ENCODE results near the gene DDX53.

DDX53 gene

DNA sequence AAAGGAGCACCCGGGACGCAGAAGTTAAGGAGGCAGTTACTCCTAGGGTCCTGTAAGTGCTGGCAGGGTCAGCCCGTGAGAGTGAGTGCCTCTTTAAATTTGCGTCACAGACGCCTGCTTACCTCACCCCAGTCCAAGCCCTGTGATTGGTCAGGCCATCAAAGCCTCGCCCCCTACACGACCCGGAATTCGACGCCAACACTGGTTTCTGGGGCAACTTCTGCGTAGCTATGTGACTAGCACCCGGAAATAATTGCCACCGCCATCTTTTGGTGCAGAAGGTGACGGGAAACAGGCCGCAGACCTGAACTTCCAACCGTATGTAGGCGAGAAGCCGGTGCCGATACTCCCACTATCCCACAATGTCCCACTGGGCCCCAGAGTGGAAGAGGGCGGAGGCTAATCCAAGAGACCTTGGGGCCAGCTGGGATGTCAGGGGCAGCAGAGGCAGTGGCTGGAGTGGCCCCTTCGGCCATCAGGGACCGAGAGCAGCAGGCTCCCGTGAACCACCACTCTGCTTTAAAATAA is at the start of gene DDX53:
DDX53 (plus strand) TSS at position 265 of the 528 bp plus-strand sequence; CDS start at position 363, 98 bp downstream.
- no peak for DNase-seq

GRCh38 chrX:22950269-22951266 is 49.2 kb upstream of the DDX53 start:
- DNase-seq, result no peak

- DNase-seq, result no peak
These were observed 47.8 kb upstream of the DDX53 start for GRCh38 chrX:22952010-22952409.

DNA sequence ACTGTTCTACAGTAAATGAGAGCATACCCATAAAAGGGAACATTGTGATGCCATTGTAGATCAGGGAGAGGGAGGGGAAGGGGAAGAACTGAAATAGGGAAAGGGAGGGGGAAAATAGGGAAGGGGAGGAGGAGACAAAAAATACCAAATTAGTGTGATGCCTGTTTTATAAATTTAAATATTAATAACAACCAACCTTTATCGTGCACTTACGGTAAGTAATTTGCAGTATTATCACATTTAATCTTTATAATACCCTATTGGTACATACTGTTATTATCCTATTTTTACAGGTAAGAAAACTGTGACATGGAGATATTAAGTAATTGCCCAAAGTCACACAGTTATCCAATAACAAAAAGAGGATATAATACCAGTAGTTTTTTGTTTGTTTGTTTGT is 41.5 kb upstream of the DDX53 start:
- DNase-seq, result no peak

DNA sequence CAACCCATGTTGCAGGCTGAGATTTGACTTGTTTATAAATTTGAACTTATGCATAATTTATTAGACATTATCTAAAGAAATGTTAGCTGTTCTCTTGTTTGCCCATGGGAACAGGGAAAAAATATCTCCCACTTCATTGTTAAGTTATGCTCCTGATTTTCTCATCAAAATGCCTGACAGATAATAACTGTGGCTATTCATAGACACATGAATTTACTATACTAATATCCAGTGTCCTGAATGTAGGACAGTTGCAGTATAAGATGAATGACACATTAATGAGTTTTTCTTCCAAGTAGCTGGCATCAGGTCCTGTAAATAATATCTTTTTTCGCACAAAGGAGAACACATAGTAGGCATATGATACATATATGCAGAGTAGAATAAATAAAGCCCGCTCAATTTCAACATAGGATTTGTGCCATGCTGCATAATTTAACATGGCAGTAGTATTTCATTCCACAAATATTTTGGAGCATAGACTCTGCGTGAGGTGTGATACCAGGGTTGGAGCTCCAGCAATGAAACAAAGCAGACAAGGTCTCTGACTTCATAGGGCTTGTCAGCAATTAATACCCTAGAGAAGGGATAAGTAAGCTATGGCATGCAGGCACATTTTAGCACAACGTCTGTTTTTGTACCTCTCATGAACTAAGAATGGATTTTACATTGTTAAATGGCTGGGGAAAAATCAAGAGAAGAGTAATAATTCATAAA is 40.4 kb upstream of the DDX53 start:
- no peak for DNase-seq

DNA sequence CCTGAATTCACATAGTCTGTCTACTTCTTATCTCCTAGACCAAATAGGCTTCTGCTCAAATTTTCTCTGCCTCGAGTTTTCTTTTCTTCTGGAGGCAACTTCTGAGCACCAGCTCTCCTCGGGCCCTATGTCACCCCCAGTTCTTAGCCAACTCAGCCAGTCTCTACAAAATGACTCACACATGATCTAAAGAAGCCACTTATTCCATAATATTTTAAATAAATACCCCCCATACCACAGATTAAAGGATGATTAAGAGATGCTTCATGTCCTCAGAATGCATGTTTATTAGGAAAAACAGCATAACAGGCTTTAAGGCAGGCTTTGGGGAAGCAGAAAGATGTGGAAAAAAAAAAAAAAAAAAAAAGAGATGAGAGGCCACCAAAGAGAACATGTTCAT is 36.6 kb upstream of the DDX53 start:
- DNase-seq, result no peak

- no peak for DNase-seq
These were observed 31.3 kb upstream of the DDX53 start for GRCh38 chrX:22968494-22968893.

DNA sequence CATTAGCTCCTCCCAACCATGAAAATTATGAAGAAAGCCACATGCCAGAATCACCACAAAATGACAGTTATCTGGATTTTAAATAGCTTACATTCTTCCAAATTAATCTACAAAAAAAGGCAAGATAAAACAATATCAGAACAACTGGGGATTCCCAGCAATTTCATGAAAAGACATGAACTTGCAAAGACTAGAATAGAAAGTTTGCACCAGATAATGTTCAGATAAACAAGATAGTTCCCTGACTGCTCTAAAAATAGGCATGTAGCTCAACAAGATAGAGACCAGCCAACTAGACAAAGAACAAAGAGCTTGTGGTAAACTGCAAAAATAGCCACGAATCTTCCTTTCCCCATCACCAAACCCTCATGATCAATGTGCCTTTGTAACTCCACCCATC is 30.3 kb upstream of the DDX53 start:
- no peak for DNase-seq

DNA sequence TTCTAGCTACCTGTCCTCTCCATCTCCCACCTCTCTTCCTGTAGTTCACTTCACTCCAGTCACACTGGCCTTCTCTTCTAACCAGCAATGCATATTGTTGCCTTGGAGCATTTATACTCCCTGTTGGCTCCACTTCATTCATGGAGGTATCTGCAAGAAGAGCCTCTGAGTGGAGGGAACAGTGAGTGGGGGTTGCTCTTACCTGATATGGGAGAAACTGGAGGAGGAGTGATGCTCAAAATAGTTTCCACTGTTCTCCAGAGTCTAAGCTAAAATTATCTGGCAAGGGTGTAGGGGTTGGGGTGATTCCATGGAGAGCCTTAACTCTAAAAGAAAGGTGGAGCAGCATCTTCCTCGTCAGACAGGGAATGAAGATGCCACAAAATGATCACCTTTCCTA is 28.9 kb upstream of the DDX53 start:
- no peak for DNase-seq

- DNase-seq, result no peak
These were observed 25.1 kb upstream of the DDX53 start for GRCh38 chrX:22974616-22975015.

GRCh38 chrX:22975786-22976185 is 24.0 kb upstream of the DDX53 start:
- DNase-seq, result no peak

DNA sequence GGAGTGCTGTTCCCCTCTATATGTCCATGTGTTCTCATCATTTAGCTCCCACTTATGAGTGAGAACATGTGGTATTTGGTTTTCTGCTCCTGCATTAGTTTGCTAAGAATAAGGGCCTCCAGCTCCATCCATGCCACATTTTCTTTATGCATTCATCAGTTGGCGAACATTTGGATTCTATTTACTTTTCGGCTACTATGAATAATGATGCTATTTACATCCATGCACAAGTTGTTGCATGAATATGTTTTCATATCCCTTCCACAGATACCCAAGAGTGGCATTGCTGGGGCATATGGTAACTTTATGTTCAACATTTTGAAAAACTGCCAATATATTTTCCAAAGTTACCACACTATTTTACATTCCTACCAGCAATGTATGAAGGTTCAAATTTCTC is 13.8 kb upstream of the DDX53 start:
- no peak for DNase-seq

GRCh38 chrX:22987452-22987851 is 12.3 kb upstream of the DDX53 start:
- DNase-seq, result no peak

DNA sequence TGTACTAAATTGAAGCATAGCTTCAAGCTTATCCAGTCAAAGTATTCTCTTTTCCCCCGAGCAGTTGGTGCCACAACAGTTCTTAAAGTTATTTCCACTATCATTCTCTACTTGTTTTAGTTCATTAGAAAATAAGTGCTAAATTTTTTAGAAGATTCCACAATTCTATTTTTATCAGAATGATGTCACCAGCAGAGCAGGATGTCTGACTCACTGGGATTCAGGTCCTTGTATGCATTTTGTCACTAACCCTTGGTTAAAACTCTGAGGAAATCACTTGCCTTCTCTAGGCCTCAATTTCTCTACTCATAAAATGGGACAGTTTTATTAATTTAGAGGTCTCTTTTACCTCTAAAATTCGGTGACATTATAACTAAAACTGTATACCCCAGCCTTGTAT is 3.4 kb downstream of the DDX53 start:
- no peak for DNase-seq

DNA sequence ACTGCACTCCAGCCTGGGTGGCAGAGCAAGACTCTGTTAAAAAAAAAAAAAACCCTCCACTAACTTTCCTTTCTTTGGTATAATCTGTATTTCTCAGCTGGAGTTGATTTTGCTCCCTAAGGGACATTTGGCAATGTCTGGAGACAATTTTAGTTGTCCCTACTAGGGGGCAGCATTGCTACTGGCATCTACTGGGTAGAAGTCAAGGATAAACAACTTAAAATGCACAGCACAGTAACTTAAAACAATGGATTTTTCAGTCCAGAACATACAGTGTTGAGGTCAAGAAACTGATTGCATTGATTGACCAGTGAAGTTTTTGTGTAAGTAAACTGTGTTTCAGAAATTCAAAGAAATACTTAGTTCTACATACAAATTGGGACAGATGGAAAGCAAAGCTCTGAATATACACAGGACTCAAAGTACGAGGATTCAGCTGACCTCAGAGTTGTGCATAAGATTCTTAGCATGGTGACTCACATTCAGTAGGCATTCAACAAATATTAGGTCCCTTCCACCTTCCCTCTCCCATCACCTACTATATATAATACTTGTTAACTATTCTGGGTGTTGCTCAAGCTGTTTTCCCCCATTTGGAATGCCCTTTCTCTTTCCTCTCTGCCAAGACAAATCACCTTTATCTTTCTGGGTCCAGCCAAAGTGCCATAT is 8.8 kb downstream of the DDX53 start:
- no peak for DNase-seq

DNA sequence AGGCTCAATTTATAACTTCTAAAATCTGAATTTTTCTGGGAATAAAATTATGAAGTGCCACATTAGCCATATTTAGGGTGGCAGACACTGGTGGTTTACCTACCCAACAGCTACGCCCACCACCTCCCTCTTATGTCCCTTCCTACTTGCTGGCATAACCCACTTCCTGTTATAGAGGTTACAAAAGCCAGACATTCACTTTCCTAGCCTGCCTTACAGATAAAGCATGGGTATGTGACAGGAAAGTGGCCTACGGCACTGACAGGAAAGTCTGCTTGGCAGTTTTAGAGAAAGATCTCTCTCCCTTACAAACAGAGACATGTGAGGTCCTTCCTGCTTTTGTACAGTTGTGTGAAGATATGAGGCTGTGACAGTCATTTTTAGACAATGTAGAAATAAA is 12.4 kb downstream of the DDX53 start:
- no peak for DNase-seq

- no peak for DNase-seq
These were observed 12.9 kb downstream of the DDX53 start for GRCh38 chrX:23012636-23013035.

DNA sequence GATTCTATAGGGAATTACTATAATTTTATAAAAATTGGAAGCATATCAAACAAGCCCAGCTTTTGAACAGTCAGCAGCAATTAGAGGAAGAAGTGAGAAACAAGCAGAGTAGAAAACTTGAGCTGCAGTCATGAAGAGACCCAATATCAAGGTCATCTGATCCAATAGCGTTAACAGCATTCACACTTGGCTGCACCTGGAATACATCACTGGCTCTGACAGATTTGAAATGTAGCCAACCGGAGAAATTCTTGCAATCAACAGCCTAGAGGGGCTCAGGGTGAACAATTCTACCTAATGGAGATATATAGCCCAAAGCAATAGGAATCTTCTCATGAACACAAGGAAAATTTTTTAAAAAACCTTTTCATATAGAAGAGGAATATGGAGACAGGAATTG is 13.6 kb downstream of the DDX53 start:
- DNase-seq, result no peak

GRCh38 chrX:23031600-23031999 is 31.8 kb downstream of the DDX53 start:
- no peak for DNase-seq

- DNase-seq, result no peak
These were observed 35.7 kb downstream of the DDX53 start for GRCh38 chrX:23035493-23035892.

GRCh38 chrX:23046443-23046842 is 46.7 kb downstream of the DDX53 start:
- no peak for DNase-seq

GRCh38 chrX:23048806-23049573 is 49.2 kb downstream of the DDX53 start:
- DNase-seq, result no peak

Measured in stimulated activated CD8-positive, alpha-beta memory T cell treated with anti-CD3 and anti-CD28 coated beads, Interleukin-4, amount 100 ng/mL, for 48 hours (primary cell).